ENCODE measurements around the gene LIMS4.
"Not testable (repeated sequence)": the region's sequence is repeated elsewhere in the genome, so short reads cannot be mapped to it uniquely, and the experiment has no call there.

LIMS4 gene

GRCh38 chr2:110472171-110473058, at the start of gene LIMS4:
Gene LIMS4, minus strand, starts transcription at chr2:110472816. Its CDS starts 38 bp downstream, at chr2:110472778.
- not testable (repeated sequence) for DNase-seq (ENCODE audit: low read depth)

GRCh38 chr2:110499755-110500377, 27.2 kb upstream of the LIMS4 start:
- DNase-seq (ENCODE audit: low read depth) = not testable (repeated sequence)

GRCh38 chr2:110496027-110496426, 23.4 kb upstream of the LIMS4 start:
- DNase-seq (ENCODE audit: low read depth) = not testable (repeated sequence)

GRCh38 chr2:110494488-110494887, 21.9 kb upstream of the LIMS4 start:
- DNase-seq (ENCODE audit: low read depth) = not testable (repeated sequence)

- not testable (repeated sequence) for DNase-seq (ENCODE audit: low read depth)
These were observed 16.4 kb upstream of the LIMS4 start for GRCh38 chr2:110488991-110489390.

GRCh38 chr2:110482697-110483096, 10.1 kb upstream of the LIMS4 start:
- not testable (repeated sequence) for DNase-seq (ENCODE audit: low read depth)

- DNase-seq (ENCODE audit: low read depth) = not testable (repeated sequence)
These were observed 8.6 kb upstream of the LIMS4 start for GRCh38 chr2:110481200-110481599.

GRCh38 chr2:110480084-110480483, 7.5 kb upstream of the LIMS4 start:
- not testable (repeated sequence) for DNase-seq (ENCODE audit: low read depth)

GRCh38 chr2:110477370-110477769, 4.8 kb upstream of the LIMS4 start:
- not testable (repeated sequence) for DNase-seq (ENCODE audit: low read depth)

GRCh38 chr2:110476952-110477351, 4.3 kb upstream of the LIMS4 start:
- not testable (repeated sequence) for DNase-seq (ENCODE audit: low read depth)

- DNase-seq (ENCODE audit: low read depth) = not testable (repeated sequence)
These were observed 3.2 kb upstream of the LIMS4 start for GRCh38 chr2:110475627-110476359.

- not testable (repeated sequence) for DNase-seq (ENCODE audit: low read depth)
These were observed 2.3 kb upstream of the LIMS4 start for GRCh38 chr2:110474898-110475297.

GRCh38 chr2:110473059-110473358, 393 bp upstream of the LIMS4 start:
- not testable (repeated sequence) for DNase-seq (ENCODE audit: low read depth)

- not testable (repeated sequence) for DNase-seq (ENCODE audit: low read depth)
These were observed 3.7 kb downstream of the LIMS4 start for GRCh38 chr2:110468921-110469320.

GRCh38 chr2:110465312-110465711, 7.3 kb downstream of the LIMS4 start:
- DNase-seq (ENCODE audit: low read depth) = not testable (repeated sequence)

GRCh38 chr2:110462458-110462857, 10.2 kb downstream of the LIMS4 start:
- DNase-seq (ENCODE audit: low read depth) = not testable (repeated sequence)

GRCh38 chr2:110460318-110460717, 12.3 kb downstream of the LIMS4 start:
- not testable (repeated sequence) for DNase-seq (ENCODE audit: low read depth)

GRCh38 chr2:110457214-110457590, 15.4 kb downstream of the LIMS4 start:
- not testable (repeated sequence) for DNase-seq (ENCODE audit: low read depth)

- not testable (repeated sequence) for DNase-seq (ENCODE audit: low read depth)
These were observed 16.1 kb downstream of the LIMS4 start for GRCh38 chr2:110456291-110457213.

GRCh38 chr2:110455080-110455670, 17.4 kb downstream of the LIMS4 start:
- DNase-seq (ENCODE audit: low read depth) = not testable (repeated sequence)

GRCh38 chr2:110450951-110451350, 21.7 kb downstream of the LIMS4 start:
- not testable (repeated sequence) for DNase-seq (ENCODE audit: low read depth)

Data from non-pigmented ciliary epithelial cell (primary cell).